GM19351 (cell line): ENCODE results near the gene DDR2.
"Not testable (repeated sequence)": the region's sequence is repeated elsewhere in the genome, so short reads cannot be mapped to it uniquely, and the experiment has no call there.

Experiments
- ATAC-seq: cut with Tn5 transposase; IDR thresholded peaks from one replicate; pipeline ENCODE4 v1.9.1; 2021; ENCODE audit warnings: mild to moderate bottlenecking, moderate library complexity; ENCODE audit not compliant: unreplicated experiment

Gene DDR2

GRCh38 chr1:162632217-162632666 is at the start of gene DDR2:
Gene DDR2 (plus strand): TSS chr1:162632464. CDS start chr1:162719064, 86,600 bp downstream.
- ATAC-seq, result no peak

- ATAC-seq, result not testable (repeated sequence)
Observed at GRCh38 chr1:162582901-162583300, 49.4 kb upstream of the DDR2 start.

GRCh38 chr1:162585101-162585500 is 47.2 kb upstream of the DDR2 start:
- not testable (repeated sequence) for ATAC-seq

- no peak for ATAC-seq
Observed at GRCh38 chr1:162587347-162587746, 44.9 kb upstream of the DDR2 start.

- no peak for ATAC-seq
Observed at GRCh38 chr1:162587761-162588260, 44.5 kb upstream of the DDR2 start.

GRCh38 chr1:162590101-162590500 is 42.2 kb upstream of the DDR2 start:
- ATAC-seq, result no peak

GRCh38 chr1:162590686-162591085 is 41.6 kb upstream of the DDR2 start:
- ATAC-seq, result no peak

- no peak for ATAC-seq
Observed at GRCh38 chr1:162596514-162597170, 35.6 kb upstream of the DDR2 start.

GRCh38 chr1:162599451-162599850 is 32.8 kb upstream of the DDR2 start:
- ATAC-seq, result no peak

- ATAC-seq, result not testable (repeated sequence)
Observed at GRCh38 chr1:162603117-162603516, 29.1 kb upstream of the DDR2 start.

GRCh38 chr1:162605225-162605927 is 26.9 kb upstream of the DDR2 start:
- ATAC-seq, result no peak

GRCh38 chr1:162609306-162609705 is 23.0 kb upstream of the DDR2 start:
- no peak for ATAC-seq

GRCh38 chr1:162612606-162613400 is 19.5 kb upstream of the DDR2 start:
- peak; percentile 9 for ATAC-seq

- ATAC-seq, result no peak
Observed at GRCh38 chr1:162616848-162617247, 15.4 kb upstream of the DDR2 start.

GRCh38 chr1:162617513-162617912 is 14.8 kb upstream of the DDR2 start:
- no peak for ATAC-seq

- no peak for ATAC-seq
Observed at GRCh38 chr1:162619076-162619475, 13.2 kb upstream of the DDR2 start.

GRCh38 chr1:162621256-162621655 is 11.0 kb upstream of the DDR2 start:
- ATAC-seq, result no peak

GRCh38 chr1:162625679-162626078 is 6.6 kb upstream of the DDR2 start:
- ATAC-seq, result no peak

- no peak for ATAC-seq
Observed at GRCh38 chr1:162626094-162626493, 6.2 kb upstream of the DDR2 start.

GRCh38 chr1:162626761-162627160 is 5.5 kb upstream of the DDR2 start:
- no peak for ATAC-seq

- no peak for ATAC-seq
Observed at GRCh38 chr1:162627662-162628296, 4.5 kb upstream of the DDR2 start.
